ENCODE measurements around the gene DOCK3.
"Not testable (repeated sequence)": the region's sequence is repeated elsewhere in the genome, so short reads cannot be mapped to it uniquely, and the experiment has no call there.

DOCK3 gene

DNA sequence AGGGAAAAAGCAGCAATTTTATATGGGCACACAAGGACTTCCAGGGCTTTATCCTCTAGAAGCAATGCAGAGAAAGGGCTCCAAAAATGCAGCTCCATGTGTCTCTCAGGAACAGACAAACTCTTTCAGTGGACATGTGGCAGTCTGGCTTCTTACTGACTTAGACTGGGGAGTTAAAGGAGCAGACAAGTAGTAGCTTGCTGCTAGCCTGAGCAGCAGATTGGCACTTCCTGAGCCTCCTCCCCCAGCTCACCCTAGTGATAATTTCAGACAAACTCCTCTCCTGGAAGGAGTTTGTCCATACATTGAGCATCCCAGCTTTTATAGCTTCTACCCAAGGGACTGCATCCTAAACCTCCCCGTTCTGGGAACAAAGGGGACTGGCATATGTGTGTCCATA, 608.7 kb downstream of the DOCK3 start:
- no peak for TF ChIP-seq JUND (IDR thresholded peaks at IDR 0.05; ENCODE audit: low read depth)
- in situ Hi-C loops (cut with HindIII; ENCODE audit: low pct_unique_long_range_greater_than_20kb, low sequenced_read_pairs), result no loop called here
- no peak for DNase-seq (ENCODE audit: low read depth in 1 of 2, low spot score in 1 of 2)

DNA sequence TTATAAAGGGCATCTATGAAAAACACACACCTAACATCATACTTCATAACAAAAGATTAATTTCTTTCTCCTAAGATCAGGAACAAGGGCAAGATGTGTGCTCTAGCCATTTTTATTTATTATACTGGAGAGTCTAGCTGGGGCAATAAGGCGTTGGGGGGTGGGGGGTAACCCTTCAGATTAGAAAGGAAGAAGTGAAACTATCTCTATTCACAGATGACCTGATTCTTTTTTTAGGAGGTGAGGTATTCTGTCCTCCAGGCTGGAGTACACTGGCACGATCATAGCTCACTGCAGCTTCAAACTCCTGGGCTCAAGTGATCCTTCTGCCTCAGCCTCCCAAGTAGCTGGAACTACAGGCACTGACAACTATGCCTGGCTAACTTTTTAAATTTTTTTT, 620.9 kb downstream of the DOCK3 start:
- in situ Hi-C loops (cut with HindIII; ENCODE audit: low pct_unique_long_range_greater_than_20kb, low sequenced_read_pairs), result no loop called here
- no peak for TF ChIP-seq JUND (IDR thresholded peaks at IDR 0.05; ENCODE audit: low read depth)
- no peak for DNase-seq (ENCODE audit: low read depth in 1 of 2, low spot score in 1 of 2)

DNA sequence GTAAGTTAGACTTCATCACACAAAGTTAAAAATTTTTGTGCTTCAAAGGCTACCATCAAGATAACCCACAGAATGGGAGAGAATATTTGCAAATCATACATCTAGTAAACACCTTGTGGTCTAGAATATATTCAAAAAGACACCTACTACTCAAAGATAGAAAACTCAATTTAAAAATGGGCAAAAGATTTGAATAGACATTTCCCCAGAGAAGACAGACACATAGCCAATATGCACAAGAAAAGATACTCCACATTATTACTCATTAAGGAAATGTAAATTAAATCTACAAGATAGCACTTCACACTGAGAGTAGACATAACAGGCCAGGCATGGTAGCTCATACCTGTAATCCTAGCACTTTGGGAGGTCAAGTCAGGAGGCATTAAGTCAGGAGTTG, 622.6 kb downstream of the DOCK3 start:
- in situ Hi-C loops (cut with HindIII; ENCODE audit: low pct_unique_long_range_greater_than_20kb, low sequenced_read_pairs), result no loop called here
- no peak for DNase-seq (ENCODE audit: low read depth in 1 of 2, low spot score in 1 of 2)
- no peak for TF ChIP-seq JUND (IDR thresholded peaks at IDR 0.05; ENCODE audit: low read depth)

DNA sequence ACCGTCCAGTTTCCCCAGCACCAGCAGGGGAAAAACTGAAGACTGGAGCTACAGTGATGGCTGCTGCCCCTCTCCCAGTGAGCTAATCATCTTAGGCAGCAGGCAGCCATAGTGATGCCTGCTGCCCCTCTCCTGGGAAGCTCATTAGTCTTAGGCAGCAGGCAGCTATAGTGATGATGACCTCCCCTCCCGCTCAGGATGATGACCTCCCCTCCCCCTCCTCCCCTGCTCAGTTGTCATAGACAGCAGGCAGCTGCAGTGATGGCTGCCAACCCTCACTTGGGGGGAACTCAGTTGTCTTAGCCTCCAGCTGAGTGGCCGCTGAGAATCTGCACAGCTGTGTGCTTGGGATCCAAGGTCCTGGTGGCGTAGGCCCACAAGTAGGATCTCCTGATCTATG, 629.5 kb downstream of the DOCK3 start:
- no peak for DNase-seq (ENCODE audit: low read depth in 1 of 2, low spot score in 1 of 2)
- no peak for TF ChIP-seq JUND (IDR thresholded peaks at IDR 0.05; ENCODE audit: low read depth)
- in situ Hi-C loops (cut with HindIII; ENCODE audit: low pct_unique_long_range_greater_than_20kb, low sequenced_read_pairs), result no loop called here

DNA sequence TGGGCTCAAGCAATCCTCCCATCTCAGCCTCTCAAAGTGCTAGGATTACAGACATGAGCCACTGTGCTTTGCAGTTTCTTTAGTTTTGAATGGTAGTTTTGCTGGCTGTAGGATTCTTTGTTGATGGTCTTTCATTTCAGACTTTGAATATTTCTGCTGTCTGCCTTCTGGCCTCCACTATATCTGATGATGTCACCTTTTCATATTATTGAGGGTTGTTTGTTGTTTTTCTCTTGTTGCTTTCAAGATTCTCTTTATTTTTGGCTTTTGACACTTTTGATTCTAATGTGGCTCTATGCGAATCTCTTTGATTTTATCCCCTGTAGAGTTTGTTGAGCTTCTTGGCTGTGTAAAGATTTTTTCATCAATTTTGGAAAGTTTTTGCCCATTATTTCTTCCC, 631.4 kb downstream of the DOCK3 start:
- DNase-seq (ENCODE audit: low read depth in 1 of 2, low spot score in 1 of 2), result no peak
- TF ChIP-seq JUND (IDR thresholded peaks at IDR 0.05; ENCODE audit: low read depth), result no peak
- in situ Hi-C loops (cut with HindIII; ENCODE audit: low pct_unique_long_range_greater_than_20kb, low sequenced_read_pairs), result no loop called here

DNA sequence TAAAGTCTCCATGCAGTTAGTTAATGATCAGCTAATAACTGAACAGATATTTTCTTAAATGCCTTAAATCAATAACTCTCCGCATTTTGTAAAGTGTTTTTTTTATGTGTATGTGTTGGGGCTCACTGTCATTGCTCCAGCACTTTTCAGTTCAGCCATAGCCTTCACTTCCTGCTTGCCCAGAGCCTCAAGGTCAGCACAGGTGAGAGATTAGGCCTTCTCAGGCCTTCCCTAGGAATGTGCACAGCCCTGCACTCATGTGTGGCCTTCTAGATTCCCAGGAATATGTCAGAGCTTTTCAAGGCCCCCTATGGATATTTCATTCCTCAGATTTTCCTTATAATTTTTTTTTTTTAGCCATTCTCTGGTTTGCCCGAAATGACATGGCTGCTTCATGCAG, 632.7 kb downstream of the DOCK3 start:
- no peak for DNase-seq (ENCODE audit: low read depth in 1 of 2, low spot score in 1 of 2)
- in situ Hi-C loops (cut with HindIII; ENCODE audit: low pct_unique_long_range_greater_than_20kb, low sequenced_read_pairs), result no loop called here
- no peak for TF ChIP-seq JUND (IDR thresholded peaks at IDR 0.05; ENCODE audit: low read depth)

DNA sequence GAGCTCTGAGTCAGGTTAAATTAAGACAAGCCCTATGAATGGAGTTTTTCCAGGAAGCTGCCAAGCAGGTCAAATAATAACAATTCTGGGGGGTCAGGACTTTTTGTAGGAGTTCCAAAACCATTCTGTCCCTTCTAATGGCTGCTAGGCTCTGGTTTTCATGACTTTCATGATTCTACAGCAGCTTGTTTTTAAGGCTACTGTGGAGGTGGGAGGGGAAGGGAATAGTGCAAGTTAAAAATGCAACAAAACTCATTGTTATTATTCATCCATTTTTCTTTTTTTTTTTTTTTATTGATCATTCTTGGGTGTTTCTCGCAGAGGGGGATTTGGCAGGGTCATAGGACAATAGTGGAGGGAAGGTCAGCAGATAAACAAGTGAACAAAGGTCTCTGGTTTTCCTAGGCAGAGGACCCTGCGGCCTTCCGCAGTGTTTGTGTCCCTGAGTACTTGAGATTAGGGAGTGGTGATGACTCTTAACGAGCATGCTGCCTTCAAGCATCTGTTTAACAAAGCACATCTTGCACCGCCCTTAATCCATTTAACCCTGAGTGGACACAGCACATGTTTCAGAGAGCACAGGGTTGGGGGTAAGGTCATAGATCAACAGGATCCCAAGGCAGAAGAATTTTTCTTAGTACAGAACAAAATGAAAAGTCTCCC, 633.3 kb downstream of the DOCK3 start:
- in situ Hi-C loops (cut with HindIII; ENCODE audit: low pct_unique_long_range_greater_than_20kb, low sequenced_read_pairs); DNase-seq (ENCODE audit: low read depth in 1 of 2, low spot score in 1 of 2): not testable (repeated sequence)

DNA sequence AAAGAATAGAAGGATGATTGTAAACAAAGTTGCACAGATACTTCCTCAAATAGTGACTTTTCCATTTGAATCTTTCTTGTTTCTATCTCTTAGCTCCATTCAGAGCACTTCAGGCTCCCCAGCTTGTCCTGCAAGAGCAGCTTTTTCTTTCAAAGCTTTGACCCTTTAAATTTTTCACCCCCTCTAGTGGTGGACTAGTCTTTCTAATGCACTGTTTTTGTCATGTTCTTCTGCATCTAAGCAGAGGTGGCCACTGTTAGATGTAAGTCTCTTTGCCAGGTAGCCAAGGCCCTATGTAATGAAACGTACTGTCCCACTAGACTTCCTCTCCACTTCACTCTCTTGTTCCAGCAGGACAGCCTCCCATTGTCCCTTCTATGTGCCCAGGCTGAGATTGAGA, 636.3 kb downstream of the DOCK3 start:
- no peak for TF ChIP-seq JUND (IDR thresholded peaks at IDR 0.05; ENCODE audit: low read depth)
- in situ Hi-C loops (cut with HindIII; ENCODE audit: low pct_unique_long_range_greater_than_20kb, low sequenced_read_pairs), result no loop called here
- DNase-seq (ENCODE audit: low read depth in 1 of 2, low spot score in 1 of 2), result peak; percentile 41 to 58

DNA sequence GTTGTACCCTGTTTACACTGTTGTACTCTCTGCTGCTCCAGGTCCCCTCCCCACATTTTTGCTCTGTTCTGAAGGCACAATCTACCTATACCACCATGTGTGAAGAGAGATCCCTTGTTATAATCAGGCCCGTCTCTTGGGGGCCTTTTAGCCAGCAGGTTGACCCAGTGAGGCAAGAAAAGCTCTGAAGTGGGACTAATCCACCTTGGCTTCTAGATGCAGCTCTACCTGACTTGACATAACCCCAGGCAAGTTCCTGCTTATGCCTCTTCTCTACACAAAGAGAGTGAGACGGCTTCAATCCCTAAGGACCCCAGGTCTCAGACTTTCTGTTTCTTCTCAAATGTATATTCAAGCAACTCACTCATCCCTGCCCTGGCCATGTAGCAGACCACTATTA, 653.5 kb downstream of the DOCK3 start:
- TF ChIP-seq JUND (IDR thresholded peaks at IDR 0.05; ENCODE audit: low read depth), result no peak
- in situ Hi-C loops (cut with HindIII; ENCODE audit: low pct_unique_long_range_greater_than_20kb, low sequenced_read_pairs), result no loop called here
- DNase-seq (ENCODE audit: low read depth in 1 of 2, low spot score in 1 of 2), result no peak

DNA sequence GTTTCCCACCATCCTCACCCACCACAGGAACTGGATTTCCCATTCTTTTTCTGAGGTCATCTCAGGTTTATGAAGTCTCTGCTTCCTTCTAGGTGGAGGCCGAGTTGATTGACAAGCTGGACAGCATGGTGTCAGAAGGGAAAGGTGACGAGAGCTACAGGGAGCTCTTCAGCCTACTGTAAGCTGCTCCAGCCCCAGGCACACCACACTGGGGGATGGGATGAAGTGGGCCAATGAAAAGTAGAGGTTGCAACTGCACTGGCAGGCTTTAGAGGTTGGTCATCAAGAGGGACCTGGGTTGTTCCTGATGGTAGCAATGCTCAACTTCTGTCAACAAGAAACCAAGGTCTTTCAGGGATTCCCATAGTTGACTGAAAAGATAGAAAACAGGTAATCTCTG, 655.3 kb downstream of the DOCK3 start:
- in situ Hi-C loops (cut with HindIII; ENCODE audit: low pct_unique_long_range_greater_than_20kb, low sequenced_read_pairs), result no loop called here
- TF ChIP-seq JUND (IDR thresholded peaks at IDR 0.05; ENCODE audit: low read depth), result no peak
- DNase-seq (ENCODE audit: low read depth in 1 of 2, low spot score in 1 of 2), result no peak

DNA sequence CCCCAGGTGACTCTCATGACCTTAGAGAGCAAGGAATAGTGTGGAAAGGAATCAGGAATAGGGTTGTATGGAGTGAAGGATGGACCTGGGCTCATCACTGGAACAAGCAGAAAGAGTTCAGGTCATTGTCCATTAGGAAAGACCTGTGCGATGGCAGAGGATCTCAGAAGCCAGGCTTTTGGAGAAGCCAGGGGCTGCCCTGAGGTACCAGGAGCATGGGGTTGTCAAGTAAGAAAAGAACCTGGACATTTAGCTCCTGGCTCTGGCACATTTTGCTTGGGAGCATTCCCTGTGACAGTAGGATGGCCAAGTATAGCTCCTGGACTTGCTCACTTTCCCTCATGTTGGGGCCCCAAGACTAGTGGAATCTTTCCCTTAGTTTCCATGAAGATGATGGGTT, 657.4 kb downstream of the DOCK3 start:
- in situ Hi-C loops (cut with HindIII; ENCODE audit: low pct_unique_long_range_greater_than_20kb, low sequenced_read_pairs), result no loop called here
- DNase-seq (ENCODE audit: low read depth in 1 of 2, low spot score in 1 of 2), result no peak
- no peak for TF ChIP-seq JUND (IDR thresholded peaks at IDR 0.05; ENCODE audit: low read depth)

DNA sequence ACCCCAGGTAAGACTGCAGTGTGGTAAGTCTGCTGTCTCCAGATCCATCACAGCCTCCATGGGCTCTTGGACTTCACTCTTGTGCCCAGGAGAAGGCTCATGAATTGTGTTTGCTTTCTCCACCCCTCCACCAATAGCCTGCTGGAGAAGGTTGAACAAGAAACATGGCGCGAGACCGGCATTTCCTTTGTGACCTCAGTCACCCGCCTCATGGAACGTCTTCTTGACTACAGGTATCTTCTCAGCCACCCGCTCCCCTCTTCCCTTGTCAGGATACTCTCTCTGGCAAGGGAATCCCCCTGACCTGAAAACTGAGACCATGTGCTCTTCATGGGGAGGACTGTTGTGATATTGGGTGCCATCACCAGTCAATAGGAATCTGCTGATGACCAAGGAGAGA, 658.3 kb downstream of the DOCK3 start:
- DNase-seq (ENCODE audit: low read depth in 1 of 2, low spot score in 1 of 2), result no peak
- TF ChIP-seq JUND (IDR thresholded peaks at IDR 0.05; ENCODE audit: low read depth), result no peak
- in situ Hi-C loops (cut with HindIII; ENCODE audit: low pct_unique_long_range_greater_than_20kb, low sequenced_read_pairs), result no loop called here

DNA sequence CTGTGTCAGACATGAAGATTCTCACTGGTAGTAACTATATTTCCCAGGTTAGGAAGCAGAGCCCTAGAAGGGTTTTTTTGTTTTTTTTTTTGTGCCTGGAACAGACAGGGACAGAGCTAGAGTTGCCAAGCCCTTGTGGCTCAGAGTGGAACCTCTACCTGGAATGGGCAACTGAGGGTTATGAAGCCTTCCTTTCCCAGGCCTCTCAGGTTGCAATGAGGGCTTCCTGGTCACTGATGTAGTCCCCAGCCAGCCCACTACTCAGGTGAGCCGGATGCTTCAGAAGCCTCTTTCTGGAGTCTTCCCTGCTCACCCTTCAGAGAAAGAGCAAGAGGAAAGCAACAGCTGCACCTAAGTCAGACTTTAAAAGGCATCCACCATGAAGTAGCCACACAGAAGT, 661.5 kb downstream of the DOCK3 start:
- TF ChIP-seq JUND (IDR thresholded peaks at IDR 0.05; ENCODE audit: low read depth), result no peak
- no peak for DNase-seq (ENCODE audit: low read depth in 1 of 2, low spot score in 1 of 2)
- in situ Hi-C loops (cut with HindIII; ENCODE audit: low pct_unique_long_range_greater_than_20kb, low sequenced_read_pairs), result no loop called here

DNA sequence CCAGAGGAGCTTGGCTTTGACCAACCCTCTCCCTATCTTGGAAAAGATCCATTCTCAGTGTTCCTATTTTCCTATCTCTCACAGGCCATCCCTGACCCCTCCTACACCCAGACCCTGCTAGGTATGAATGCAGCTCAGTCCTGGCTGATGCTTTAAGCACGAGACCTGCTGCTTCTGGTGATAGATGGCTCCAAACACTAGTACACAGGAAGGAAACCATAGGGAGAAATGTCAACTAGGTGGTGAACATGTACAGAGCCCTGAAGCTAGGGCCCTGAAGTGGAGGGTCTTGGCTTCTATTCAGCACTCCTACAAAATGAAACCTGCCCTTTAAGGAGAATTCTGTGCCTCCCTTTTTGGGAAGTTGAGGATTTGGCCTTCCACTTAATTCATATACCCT, 662.9 kb downstream of the DOCK3 start:
- no peak for DNase-seq (ENCODE audit: low read depth in 1 of 2, low spot score in 1 of 2)
- in situ Hi-C loops (cut with HindIII; ENCODE audit: low pct_unique_long_range_greater_than_20kb, low sequenced_read_pairs), result no loop called here
- TF ChIP-seq JUND (IDR thresholded peaks at IDR 0.05; ENCODE audit: low read depth), result no peak
